Measurements from ENCODE around the gene KDM3B. TPM values are rescaled to one million over a fixed set of nuclear protein-coding genes. Genes with fewer than 3 reads are reported as not detected.

Gene KDM3B
- total and polyA plus RNA-seq, 9 of the 15 experiments (the other 6 are each of a cell fraction or from before 2014, with no cell fraction given) = 13.8 to 62.8 (median 41.9) TPM

DNA sequence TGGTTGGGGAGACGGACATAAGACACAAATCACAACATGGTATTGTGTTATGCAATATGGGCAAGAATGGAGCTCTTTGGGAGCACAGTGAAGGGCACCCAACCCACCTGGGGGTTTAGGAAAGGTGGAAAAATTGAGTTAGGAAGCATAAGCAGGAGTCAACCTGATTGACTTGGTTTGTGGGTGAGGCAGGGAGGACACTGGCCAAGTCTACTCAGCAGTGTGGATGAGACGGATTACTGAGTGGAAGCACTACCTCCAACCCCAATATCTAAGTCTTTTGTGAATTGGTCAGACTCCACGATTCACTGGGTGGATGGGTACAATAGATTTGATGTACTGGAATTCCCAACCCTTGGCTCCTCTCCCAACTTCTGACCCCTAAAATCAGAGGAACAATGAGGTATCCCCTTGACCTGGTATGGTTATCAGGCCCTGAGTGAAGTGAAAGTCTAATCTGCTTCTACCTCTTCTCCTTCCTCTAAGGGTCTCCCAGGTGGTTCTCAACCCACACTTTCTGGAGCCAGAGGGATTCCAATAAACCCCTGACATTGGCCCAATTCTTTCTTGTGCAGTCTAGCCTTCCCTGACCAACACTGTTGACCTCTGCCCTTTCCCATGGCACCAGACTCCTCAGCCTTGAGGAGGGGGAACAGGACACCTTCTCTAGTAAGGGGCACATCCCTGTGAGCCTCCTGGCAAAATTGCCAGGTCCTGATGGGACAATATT lies 118.0 kb downstream of the KDM3B start (continued):
- no peak for TF ChIP-seq SAP30 (IDR thresholded peaks at IDR 0.05; ENCODE audit: borderline replicate concordance, insufficient read depth, low read depth, low read length, poor library complexity, severe bottlenecking)
- no peak for TF ChIP-seq MECOM (CRISPR knock-in tag; IDR thresholded peaks at IDR 0.05)
- TF ChIP-seq BRF1 (IDR thresholded peaks at IDR 0.05; ENCODE audit: borderline replicate concordance, extremely low read depth, insufficient read length) = no peak
- TF ChIP-seq TOE1 (IDR thresholded peaks at IDR 0.05; ENCODE audit: borderline replicate concordance) = no peak
- no peak for TF ChIP-seq TOE1 (CRISPR knock-in tag; IDR thresholded peaks at IDR 0.05; ENCODE audit: borderline replicate concordance, low read depth)
- no peak for TF ChIP-seq ZNF668 (CRISPR knock-in tag; IDR thresholded peaks at IDR 0.05)
- no peak for TF ChIP-seq ZC3H11A (IDR thresholded peaks at IDR 0.05; ENCODE audit: low read depth, low read length)
- no peak for TF ChIP-seq ZBED1 (IDR thresholded peaks at IDR 0.05)
- TF ChIP-seq ATF3 (IDR thresholded peaks at IDR 0.05) = no peak
- 0 out of 2 replicates have a peak, but pooled peaks have one; percentile 17 for TF ChIP-seq ATF3 (CRISPR knock-in tag; conservative IDR thresholded peaks at IDR 0.05)
- TF ChIP-seq HDAC3 (IDR thresholded peaks at IDR 0.05; ENCODE audit: borderline replicate concordance, partially characterized antibody) = no peak
- no peak for TF ChIP-seq ZNF507 (tag; conservative IDR thresholded peaks at IDR 0.05)
- TF ChIP-seq BHLHE40 (IDR thresholded peaks at IDR 0.05; ENCODE audit: low read length) = no peak
- TF ChIP-seq CHAMP1 (IDR thresholded peaks at IDR 0.05) = no peak
- peak in 1 of 2 experiments; percentile 91; a peak in 2 of 4 replicates for TF ChIP-seq NONO (IDR thresholded peaks at IDR 0.05; ENCODE audit: low read depth in 2 of 2, low read length in 1 of 2)
- TF ChIP-seq YY1 (IDR thresholded peaks at IDR 0.05; ENCODE audit: borderline replicate concordance in 1 of 3, control insufficient read depth in 1 of 3, extremely low read depth in 1 of 3, insufficient read depth in 3 of 3, insufficient read length in 1 of 3, insufficient replicate concordance in 2 of 3, low read depth in 1 of 3, low read length in 2 of 3) = peak in 1 of 3 experiments; percentile 24
- TF ChIP-seq ZNF146 (CRISPR knock-in tag; IDR thresholded peaks at IDR 0.05; ENCODE audit: unreplicated experiment) = no peak
- TF ChIP-seq TEAD2 (tag; IDR thresholded peaks at IDR 0.05) = no peak
- TF ChIP-seq CHCHD3 (CRISPR knock-in tag; IDR thresholded peaks at IDR 0.05) = no peak
- no peak for TF ChIP-seq TRIM25 (IDR thresholded peaks at IDR 0.05; ENCODE audit: borderline replicate concordance)
- no peak for TF ChIP-seq MIER1 (IDR thresholded peaks at IDR 0.05; ENCODE audit: low read depth)
- TF ChIP-seq TSC22D4 (tag; IDR thresholded peaks at IDR 0.05) = no peak
- no peak for TF ChIP-seq ZFP36 (IDR thresholded peaks at IDR 0.05; ENCODE audit: low read depth, low read length, partially characterized antibody)
